ENCODE measurements around the gene PABPN1L.

- TF ChIP-seq CTCF (IDR thresholded peaks at IDR 0.05; ENCODE audit: insufficient read depth, low read length, poor library complexity, severe bottlenecking), result no peak
- no peak for TF ChIP-seq EZH2phosphoT487 (conservative IDR thresholded peaks at IDR 0.05; ENCODE audit: low read length)
These were observed 44.9 kb upstream of the PABPN1L start for GRCh38 chr16:88911136-88911945.
